ENCODE data around the gene LDLRAD4.

LDLRAD4 gene

GRCh38 chr18:13580991-13581390, 362.4 kb downstream of the LDLRAD4 start:
- no peak for ATAC-seq
- TF ChIP-seq RARB (CRISPR knock-in tag; IDR thresholded peaks at IDR 0.05) = no peak
- no peak for TF ChIP-seq ZFP3 (CRISPR knock-in tag; IDR thresholded peaks at IDR 0.05)
- no peak for TF ChIP-seq CSDC2 (CRISPR knock-in tag; IDR thresholded peaks at IDR 0.05)
- TF ChIP-seq OSR1 (CRISPR knock-in tag; IDR thresholded peaks at IDR 0.05) = no peak
- TF ChIP-seq ISL1 (CRISPR knock-in tag; IDR thresholded peaks at IDR 0.05) = no peak
- TF ChIP-seq ZNF70 (CRISPR knock-in tag; IDR thresholded peaks at IDR 0.05) = no peak
- no peak for TF ChIP-seq ESRRG (CRISPR knock-in tag; IDR thresholded peaks at IDR 0.05)
- no peak for TF ChIP-seq SNAI2 (CRISPR knock-in tag; IDR thresholded peaks at IDR 0.05)
- no peak for TF ChIP-seq BACH2 (CRISPR knock-in tag; IDR thresholded peaks at IDR 0.05; ENCODE audit: borderline replicate concordance)
- TF ChIP-seq TOX (CRISPR knock-in tag; IDR thresholded peaks at IDR 0.05; ENCODE audit: borderline replicate concordance) = no peak
- no peak for TF ChIP-seq GLIS3 (CRISPR knock-in tag; IDR thresholded peaks at IDR 0.05)

GRCh38 chr18:13581496-13582177, 363.1 kb downstream of the LDLRAD4 start:
- TF ChIP-seq POU6F1 (CRISPR knock-in tag; IDR thresholded peaks at IDR 0.05; ENCODE audit: borderline replicate concordance, low read depth) = no peak
- no peak for TF ChIP-seq ZNF70 (CRISPR knock-in tag; IDR thresholded peaks at IDR 0.05)
- TF ChIP-seq ESRRG (CRISPR knock-in tag; IDR thresholded peaks at IDR 0.05) = no peak
- no peak for TF ChIP-seq BACH2 (CRISPR knock-in tag; IDR thresholded peaks at IDR 0.05; ENCODE audit: borderline replicate concordance)
- TF ChIP-seq GLIS3 (CRISPR knock-in tag; IDR thresholded peaks at IDR 0.05) = no peak
- TF ChIP-seq OSR1 (CRISPR knock-in tag; IDR thresholded peaks at IDR 0.05) = no peak
- TF ChIP-seq CREB5 (CRISPR knock-in tag; IDR thresholded peaks at IDR 0.05; ENCODE audit: low read depth) = no peak
- TF ChIP-seq ZNF8 (CRISPR knock-in tag; IDR thresholded peaks at IDR 0.05) = no peak
- no peak for TF ChIP-seq PPARA (CRISPR knock-in tag; IDR thresholded peaks at IDR 0.05; ENCODE audit: borderline replicate concordance)
- no peak for TF ChIP-seq ZFP30 (CRISPR knock-in tag; IDR thresholded peaks at IDR 0.05)
- TF ChIP-seq ARNTL (CRISPR knock-in tag; IDR thresholded peaks at IDR 0.05; ENCODE audit: borderline replicate concordance, low read depth) = no peak
- no peak for TF ChIP-seq RARB (CRISPR knock-in tag; IDR thresholded peaks at IDR 0.05)
- TF ChIP-seq PATZ1 (CRISPR knock-in tag; IDR thresholded peaks at IDR 0.05; ENCODE audit: borderline replicate concordance) = no peak
- TF ChIP-seq TSHZ2 (CRISPR knock-in tag; IDR thresholded peaks at IDR 0.05) = no peak
- TF ChIP-seq ZC3H10 (CRISPR knock-in tag; IDR thresholded peaks at IDR 0.05) = no peak
- TF ChIP-seq TOX (CRISPR knock-in tag; IDR thresholded peaks at IDR 0.05; ENCODE audit: borderline replicate concordance) = no peak
- TF ChIP-seq ISL1 (CRISPR knock-in tag; IDR thresholded peaks at IDR 0.05) = no peak
- ATAC-seq = no peak

GRCh38 chr18:13582178-13582670, 363.7 kb downstream of the LDLRAD4 start:
- ATAC-seq = no peak
- TF ChIP-seq TCF4 (CRISPR knock-in tag; IDR thresholded peaks at IDR 0.05; ENCODE audit: borderline replicate concordance) (no peak), GLIS3 (CRISPR knock-in tag; IDR thresholded peaks at IDR 0.05) (no peak), ZNF70 (CRISPR knock-in tag; IDR thresholded peaks at IDR 0.05) (no peak), PPARA (CRISPR knock-in tag; IDR thresholded peaks at IDR 0.05; ENCODE audit: borderline replicate concordance) (no peak), TOX (CRISPR knock-in tag; IDR thresholded peaks at IDR 0.05; ENCODE audit: borderline replicate concordance) (no peak), PATZ1 (CRISPR knock-in tag; IDR thresholded peaks at IDR 0.05; ENCODE audit: borderline replicate concordance) (no peak), ZNF8 (CRISPR knock-in tag; IDR thresholded peaks at IDR 0.05) (no peak), ESRRG (CRISPR knock-in tag; IDR thresholded peaks at IDR 0.05) (no peak)

Measured in SK-N-SH treated with all-trans-retinoic acid at 6 μM for 48 hours (cell line).